Gastroesophageal sphincter (tissue), 4 donors: ENCODE results near the gene ENTPD1. TPM values are rescaled to one million over a fixed set of nuclear protein-coding genes. Genes with fewer than 3 reads are reported as not detected.

Experiments used
- ATAC-seq: fragments of 150-250 bp; one replicate; pipeline ENCODE4 v1.9.1; 2016; ENCODE audit warnings: mild to moderate bottlenecking, moderate library complexity
- H3K27ac ChIP-seq, 4 donors: fragments of 200-600 bp; sonication (generic) in 3 of 4; 1 replicate in 3 of 4; 2 replicates in 1 of 4; pipeline ENCODE4 v1.5.1; 2016 to 2019
- H3K27me3 ChIP-seq: fragments of 200-600 bp; sonication (generic); one replicate; pipeline ENCODE4 v1.5.1; 2019
- H3K36me3 ChIP-seq, 2 donors: fragments of 200-600 bp; sonication (generic); one replicate each; pipeline ENCODE4 v1.5.1; 2019; ENCODE audit warnings: control low read depth in 1 of 2
- H3K4me1 ChIP-seq, 3 donors: fragments of 200-600 bp; sonication (generic); 1 replicate in 2 of 3; 2 replicates in 1 of 3; pipeline ENCODE4 v1.5.1; 2016 to 2019; ENCODE audit warnings: control low read depth in 2 of 3
- H3K4me3 ChIP-seq, 2 donors: fragments of 200-600 bp; sonication (generic); one replicate each; pipeline ENCODE4 v1.5.1; 2019; ENCODE audit warnings: mild to moderate bottlenecking in 1 of 2, moderate library complexity in 1 of 2
- H3K9me3 ChIP-seq, 3 donors: fragments of 200-600 bp; sonication (generic); one replicate each; pipeline ENCODE4 v1.5.1; 2017 to 2019; ENCODE audit warnings: control low read depth in 2 of 3
- EP300 ChIP-seq: sonication (generic); formaldehyde crosslinking; IDR thresholded peaks from one replicate; pipeline ENCODE4 v1.6.1; 2017; ENCODE audit warnings: antibody characterized with exemption, mild to moderate bottlenecking
- POLR2A ChIP-seq, 2 donors: fragments of 450-650 bp; IDR thresholded peaks; one replicate each; pipeline ENCODE4 v1.6.1; 2017; ENCODE audit warnings: antibody characterized with exemption in 2 of 2, mild to moderate bottlenecking in 2 of 2, moderate library complexity in 1 of 2
- POLR2AphosphoS5 ChIP-seq: sonication (generic); formaldehyde crosslinking; IDR thresholded peaks from one replicate; pipeline ENCODE4 v1.6.1; 2017; ENCODE audit warnings: antibody characterized with exemption
- WGBS, 2 donors: methylation state at CpG; one replicate each; pipeline ENCODE4 v1.1.5; 2018; ENCODE audit warnings: low coverage in 1 of 2; 5-methylcytosine and 5-hydroxymethylcytosine counted together
- total RNA-seq, 4 donors: library from RNA; depleted of rRNA; stranded (reverse); fragments of >200 nt; gene quantifications; one replicate each; pipeline ENCODE4 v1.1.0, GENCODE V29; 2016
- TF ChIP-seq, protein P1 (sequence below), 4 experiments: fragments of 200-600 bp in 2 of 4; fragments of 450-650 bp in 2 of 4; sonication (generic) in 1 of 4; IDR thresholded peaks; one replicate each; pipeline ENCODE4 v1.5.1; 2017 to 2019; ENCODE audit warnings: antibody characterized with exemption in 4 of 4, mild to moderate bottlenecking in 2 of 4, moderate library complexity in 2 of 4

Gene ENTPD1
- total RNA-seq, 4 donors from 2014 or later = 34.4 to 69.7 (median 39.3) TPM

DNA sequence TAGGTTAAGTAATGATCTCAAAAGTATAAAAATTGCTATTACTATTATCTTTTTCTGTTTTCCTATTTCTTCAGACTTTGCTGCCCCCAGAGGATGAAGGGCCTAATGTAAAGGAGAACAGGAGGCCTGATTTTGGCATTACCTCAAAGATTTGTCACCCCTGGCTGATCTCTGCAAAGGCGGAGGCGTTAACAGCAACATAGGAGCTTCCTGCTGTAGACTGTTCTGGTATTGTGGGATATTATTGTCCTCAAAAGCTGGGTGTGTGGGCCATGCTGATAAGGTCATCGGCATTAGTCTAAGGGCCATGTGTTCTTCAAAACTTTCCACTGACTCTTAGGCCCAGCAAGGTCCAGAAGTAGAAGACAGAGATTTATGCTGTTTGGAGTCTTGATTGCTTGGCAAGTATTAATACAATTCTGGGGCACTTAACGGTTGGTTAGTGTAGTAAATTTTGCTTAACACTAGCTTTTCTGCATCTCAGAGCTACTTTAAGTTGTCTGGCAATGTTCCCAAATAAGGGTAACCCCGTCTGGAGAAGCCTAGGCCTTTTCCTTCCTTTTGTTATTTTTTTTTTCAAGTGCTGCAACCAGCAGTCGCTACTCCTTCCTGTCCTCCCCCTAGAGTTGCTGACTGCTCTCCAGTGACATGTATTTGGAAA, 14.0 kb upstream of the ENTPD1 start:
- H3K4me1 ChIP-seq = peaks cover 0 to 13% (median 0%) of the 10 kb centered on the region in 3 donors
- WGBS, 2 donors = 4 to 14% methylated on average over 6 of the region's 6 CpGs
- no peaks in the 10 kb centered on the region for H3K36me3 ChIP-seq
- H3K27me3 ChIP-seq = no peaks in the 10 kb centered on the region
- H3K27ac ChIP-seq = peak overlapping the region in 3 of 4 donors; percentile 56 to 68 (median 65)
- H3K9me3 ChIP-seq = no peaks in the 10 kb centered on the region
- peak; percentile 83 for ATAC-seq
- TF ChIP-seq POLR2AphosphoS5 (no peak), POLR2A (IDR thresholded peaks at IDR 0.05) (no peak), EP300 (no peak)
- TF ChIP-seq, protein P1, sequence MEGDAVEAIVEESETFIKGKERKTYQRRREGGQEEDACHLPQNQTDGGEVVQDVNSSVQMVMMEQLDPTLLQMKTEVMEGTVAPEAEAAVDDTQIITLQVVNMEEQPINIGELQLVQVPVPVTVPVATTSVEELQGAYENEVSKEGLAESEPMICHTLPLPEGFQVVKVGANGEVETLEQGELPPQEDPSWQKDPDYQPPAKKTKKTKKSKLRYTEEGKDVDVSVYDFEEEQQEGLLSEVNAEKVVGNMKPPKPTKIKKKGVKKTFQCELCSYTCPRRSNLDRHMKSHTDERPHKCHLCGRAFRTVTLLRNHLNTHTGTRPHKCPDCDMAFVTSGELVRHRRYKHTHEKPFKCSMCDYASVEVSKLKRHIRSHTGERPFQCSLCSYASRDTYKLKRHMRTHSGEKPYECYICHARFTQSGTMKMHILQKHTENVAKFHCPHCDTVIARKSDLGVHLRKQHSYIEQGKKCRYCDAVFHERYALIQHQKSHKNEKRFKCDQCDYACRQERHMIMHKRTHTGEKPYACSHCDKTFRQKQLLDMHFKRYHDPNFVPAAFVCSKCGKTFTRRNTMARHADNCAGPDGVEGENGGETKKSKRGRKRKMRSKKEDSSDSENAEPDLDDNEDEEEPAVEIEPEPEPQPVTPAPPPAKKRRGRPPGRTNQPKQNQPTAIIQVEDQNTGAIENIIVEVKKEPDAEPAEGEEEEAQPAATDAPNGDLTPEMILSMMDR (IDR thresholded peaks at IDR 0.05) = no peak
- no peak overlapping the region for H3K4me3 ChIP-seq

DNA sequence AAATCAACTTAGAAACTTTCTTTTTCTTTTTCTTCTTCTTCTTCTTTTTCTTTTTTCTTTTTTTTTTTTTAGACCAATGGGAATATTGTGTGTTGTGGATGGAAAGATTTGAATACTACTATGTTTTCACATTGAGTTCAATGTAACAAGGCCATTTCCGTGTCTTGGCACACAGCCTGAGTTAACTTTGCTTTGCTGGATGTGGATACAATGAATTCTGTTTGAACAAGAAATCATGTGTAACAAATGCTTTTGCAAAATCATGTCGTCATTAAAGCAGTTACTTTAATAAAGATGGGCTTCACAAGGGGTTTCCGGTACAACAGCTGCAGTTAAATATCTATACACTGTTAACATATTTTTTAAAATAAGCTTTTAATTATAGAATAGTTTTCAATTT, 13.5 kb upstream of the ENTPD1 start:
- 28 to 33% methylated on average over 3 of the region's 3 CpGs for WGBS, 2 donors
- peak overlapping the region in 2 of 4 donors; percentile 65 to 68 for H3K27ac ChIP-seq
- TF ChIP-seq POLR2AphosphoS5 (no peak), EP300 (no peak), POLR2A (IDR thresholded peaks at IDR 0.05) (no peak)
- TF ChIP-seq, protein P1 (IDR thresholded peaks at IDR 0.05) = no peak

DNA sequence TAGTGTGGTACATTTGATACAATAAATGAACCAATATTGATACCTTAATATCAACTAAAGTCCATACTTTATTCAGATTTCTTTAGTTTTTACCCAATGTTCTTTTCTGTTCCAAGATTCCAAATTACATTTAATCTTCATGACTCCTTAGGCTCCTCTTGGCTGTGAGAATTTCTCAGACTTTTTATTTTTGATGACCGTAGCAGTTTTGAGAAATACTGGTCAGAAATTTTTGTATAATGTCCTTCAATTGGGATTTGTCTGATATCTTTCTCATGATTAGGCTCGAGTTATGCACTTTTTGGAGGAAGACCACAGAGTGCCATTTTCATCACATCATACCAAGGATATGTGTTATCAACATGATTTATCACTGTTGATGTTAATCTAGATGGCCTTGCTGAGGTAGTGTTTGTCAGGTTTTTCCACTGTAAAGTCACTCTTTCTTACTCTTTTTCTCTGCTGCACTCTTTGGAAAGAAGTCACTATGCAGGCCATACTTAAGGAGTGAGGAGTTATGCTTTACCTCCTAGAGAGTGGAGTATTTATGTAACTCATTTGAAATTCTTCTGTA, 12.9 kb upstream of the ENTPD1 start:
- Histone ChIP-seq H3K27ac (peak overlapping the region in 3 of 4 donors; percentile 39 to 68 (median 65)), H3K27me3 (no peaks in the 10 kb centered on the region), H3K9me3 (no peaks in the 10 kb centered on the region), H3K4me3 (no peak overlapping the region), H3K4me1 (peaks cover 0 to 13% (median 0%) of the 10 kb centered on the region in 3 donors), H3K36me3 (no peaks in the 10 kb centered on the region)
- TF ChIP-seq, protein P1 (IDR thresholded peaks at IDR 0.05) = no peak
- TF ChIP-seq EP300 (no peak), POLR2AphosphoS5 (no peak)
- no peak for ATAC-seq
- WGBS, 2 donors = 85 to 93% methylated on average over 2 of the region's 2 CpGs

More for the DNA sequence above, 13.5 kb upstream of the ENTPD1 start:
- peaks cover 0 to 13% (median 0%) of the 10 kb centered on the region in 3 donors for H3K4me1 ChIP-seq
- no peak for ATAC-seq
- no peaks in the 10 kb centered on the region for H3K9me3 ChIP-seq
- no peak overlapping the region for H3K4me3 ChIP-seq
- H3K36me3 ChIP-seq = no peaks in the 10 kb centered on the region
- no peaks in the 10 kb centered on the region for H3K27me3 ChIP-seq

DNA sequence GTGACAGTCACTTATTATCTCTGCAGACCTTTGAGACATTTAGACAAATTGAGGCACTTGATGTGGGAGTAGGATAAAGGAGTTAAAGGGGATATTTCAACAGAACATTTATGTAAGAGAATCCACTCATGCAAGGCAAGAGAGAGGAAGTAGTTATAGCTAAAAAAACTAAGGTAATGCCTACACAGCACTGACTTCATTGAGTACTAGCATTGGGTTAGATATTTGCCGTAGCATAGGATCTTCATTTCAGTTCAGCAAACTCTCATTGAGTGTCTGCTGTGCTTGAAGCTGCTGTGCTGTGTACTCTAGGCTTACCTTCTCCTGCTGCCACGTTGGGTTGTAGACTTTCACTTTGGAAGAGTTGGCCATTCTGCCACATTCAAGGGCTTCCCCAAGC, 10.5 kb upstream of the ENTPD1 start:
- no peaks in the 10 kb centered on the region for H3K36me3 ChIP-seq
- peaks cover 0 to 13% (median 0%) of the 10 kb centered on the region in 3 donors for H3K4me1 ChIP-seq
- H3K4me3 ChIP-seq = no peak overlapping the region
- ATAC-seq = no peak
- no peaks in the 10 kb centered on the region for H3K27me3 ChIP-seq
- 86 to 87% methylated on average over 1 to 2 of the region's 2 CpGs for WGBS, 2 donors
- TF ChIP-seq EP300 (no peak), POLR2AphosphoS5 (no peak), POLR2A (IDR thresholded peaks at IDR 0.05) (no peak)
- TF ChIP-seq, protein P1 (IDR thresholded peaks at IDR 0.05) = no peak
- no peaks in the 10 kb centered on the region for H3K9me3 ChIP-seq
- no peak overlapping the region for H3K27ac ChIP-seq

DNA sequence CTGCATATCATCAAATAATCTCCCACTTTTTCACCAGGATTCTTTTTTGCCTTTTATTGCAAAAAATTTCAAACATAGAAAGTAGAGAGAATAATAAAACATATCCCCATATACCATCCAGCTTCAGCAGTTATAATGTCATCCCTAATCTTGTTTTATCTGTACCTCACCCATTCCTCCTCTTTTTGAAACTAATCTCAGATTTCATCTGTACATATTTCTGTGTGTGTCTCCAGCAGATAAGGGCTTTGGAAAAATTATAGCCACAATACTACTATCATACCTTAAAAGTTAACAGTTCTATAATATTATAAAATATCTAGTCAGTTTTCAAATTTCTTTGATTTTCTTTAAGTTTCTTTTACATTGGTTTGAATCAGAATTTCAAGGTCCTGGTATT, 7.6 kb upstream of the ENTPD1 start:
- H3K27ac ChIP-seq = no peak overlapping the region
- ATAC-seq = no peak
- no peaks in the 10 kb centered on the region for H3K9me3 ChIP-seq
- no peaks in the 10 kb centered on the region for H3K36me3 ChIP-seq
- TF ChIP-seq POLR2A (IDR thresholded peaks at IDR 0.05) = no peak
- TF ChIP-seq, protein P1 (IDR thresholded peaks at IDR 0.05) = no peak
- TF ChIP-seq EP300 = no peak
- TF ChIP-seq POLR2AphosphoS5 = no peak
- no peak overlapping the region for H3K4me3 ChIP-seq
- no peaks in the 10 kb centered on the region for H3K27me3 ChIP-seq
- no peaks in the 10 kb centered on the region for H3K4me1 ChIP-seq
